Endothelial cell of umbilical vein (primary cell): ENCODE results near the gene TK2. TPM values are rescaled to one million over a fixed set of nuclear protein-coding genes. Genes with fewer than 3 reads are reported as not detected.

Source experiments
- BruUV-seq: library from RNA; stranded (reverse); fragments of 400-500 nt; replicated peaks from 2 replicates; lab custom pipeline; 2021; lab: Mats Ljungman, UMichigan
- CTCF ChIA-PET: fragments of 300-600, 350-600 bp; sonication (Branson Sonifier 250); formaldehyde crosslinking; loops from one replicate; lab custom pipeline; 2021; ENCODE audit warnings: antibody characterized with exemption, inconsistent platforms; lab: Charles Lee
- POLR2A ChIA-PET: fragments of 300-600, 350-600 bp; sonication (Branson Sonifier 250); formaldehyde crosslinking; loops from one replicate; lab custom pipeline; 2021; ENCODE audit warnings: antibody characterized with exemption, inconsistent platforms; lab: Charles Lee
- DNase-seq: peaks from one replicate; pipeline ENCODE4 v3.0.0-alpha.2; 2011; ENCODE audit warnings: low read depth, low spot score
- FAIRE-seq: peaks from 2 replicates; lab custom pipeline; 2011; peaks lifted over from hg19 to GRCh38; lab: Jason Lieb, UNC
- H2AFZ ChIP-seq: 2 replicates; pipeline ENCODE4 v1.6.0; 2012; ENCODE audit warnings: low read depth, low read length, control low read depth, inconsistent platforms
- H3K27ac ChIP-seq: 2 replicates; pipeline ENCODE4 v1.5.1; 2011; ENCODE audit warnings: low read depth, mild to moderate bottlenecking, control low read depth, low read length, moderate library complexity; ENCODE audit not compliant: insufficient read depth
- H3K27me3 ChIP-seq, 2 experiments: 2 replicates each; pipeline versions ENCODE4 v1.6.0 to v1.6.1; 2011; ENCODE audit warnings: low read length in 2 of 2, mixed read lengths in 1 of 2; ENCODE audit not compliant: control insufficient read depth in 2 of 2, insufficient read depth in 2 of 2
- H3K36me3 ChIP-seq, 2 experiments: 2 replicates in 1 of 2; 3 replicates in 1 of 2; pipeline ENCODE4 v1.5.1; 2011; ENCODE audit warnings: low read length in 2 of 2, mild to moderate bottlenecking in 1 of 2, moderate library complexity in 1 of 2; ENCODE audit not compliant: control insufficient read depth in 2 of 2, insufficient read depth in 2 of 2; ENCODE audit errors: extremely low read depth in 1 of 2
- H3K4me1 ChIP-seq: 3 replicates; pipeline ENCODE4 v1.5.1; 2011; ENCODE audit warnings: mild to moderate bottlenecking, low read length; ENCODE audit not compliant: control insufficient read depth, insufficient read depth; ENCODE audit errors: extremely low read depth
- H3K4me2 ChIP-seq: 2 replicates; pipeline ENCODE4 v1.6.1; 2011; ENCODE audit warnings: low read length, control low read depth, mixed read lengths; ENCODE audit not compliant: insufficient read depth
- H3K4me3 ChIP-seq, 3 experiments: fragments of 200-600 bp in 1 of 3; sonication (generic), shearing (Covaris generic) in 1 of 3; replicated peaks in 1 of 3; 2 replicates each; pipeline ENCODE4 v1.5.1; 2011 to 2016; ENCODE audit warnings: control low read depth in 3 of 3, low read length in 3 of 3, mild to moderate bottlenecking in 2 of 3, inconsistent platforms in 1 of 3, low read depth in 1 of 3, moderate library complexity in 1 of 3; ENCODE audit not compliant: insufficient read depth in 1 of 3
- H3K79me2 ChIP-seq: 2 replicates; pipeline ENCODE4 v1.6.0; 2012; ENCODE audit warnings: low read length, inconsistent platforms; ENCODE audit not compliant: control insufficient read depth, insufficient read depth
- H3K9ac ChIP-seq: replicated peaks from 2 replicates; pipeline ENCODE3; 2011; ENCODE audit warnings: low read length, control low read depth; ENCODE audit not compliant: insufficient read depth; ENCODE audit errors: extremely low read depth
- H3K9me1 ChIP-seq: replicated peaks from 3 replicates; pipeline ENCODE4 v1.6.0; 2011; ENCODE audit warnings: mild to moderate bottlenecking, low read length; ENCODE audit not compliant: control insufficient read depth, insufficient read depth; ENCODE audit errors: extremely low read depth
- H3K9me3 ChIP-seq: replicated peaks from 2 replicates; pipeline ENCODE4 v1.5.1; 2012; ENCODE audit warnings: low read length, inconsistent platforms; ENCODE audit not compliant: control insufficient read depth, insufficient read depth
- H4K20me1 ChIP-seq: replicated peaks from 2 replicates; pipeline ENCODE3; 2011; ENCODE audit warnings: mild to moderate bottlenecking, low read length; ENCODE audit not compliant: control insufficient read depth, insufficient read depth; ENCODE audit errors: extremely low read depth
- GATA2 ChIP-seq: IDR thresholded peaks from 2 replicates; pipeline ENCODE4 v1.7.0; 2011; ENCODE audit warnings: low read depth, mild to moderate bottlenecking, moderate library complexity, mixed read lengths, low read length; ENCODE audit not compliant: insufficient read length, insufficient read depth
- dilution Hi-C: fragments of 300-500 bp; cut with MboI; formaldehyde crosslinking; loops from one replicate; pipeline ENCODE4 v1.15.0; 2019; ENCODE audit warnings: low sequenced_read_pairs; ENCODE audit not compliant: extremely low pct_ligation_motif_present
- intact Hi-C: fragments of 100-400 bp; cut with micrococcal nuclease; formaldehyde crosslinking; loops from one replicate; pipeline ENCODE4 v1.10.0; 2022
- polyA plus RNA-seq, 4 experiments: library from polyadenylated mRNA; depleted of rRNA in 3 of 4; stranded (reverse) in 3 of 4; unstranded in 1 of 4; fragments of >200 nt; gene quantifications; 2 replicates each; pipeline versions ENCODE4 v1.2.1 to v1.2.3, GENCODE V29; 2011 to 2012; ENCODE audit warnings: missing spikeins in 1 of 4
- total RNA-seq: library from RNA; stranded (reverse); gene quantifications from 2 replicates; pipeline ENCODE4 v1.2.3, GENCODE V29; 2021
- TF ChIP-seq, protein P1 (sequence below), 2 donors: IDR thresholded peaks; 1 replicate in 1 of 2; 2 replicates in 1 of 2; pipeline ENCODE4 v1.5.1; 2011; ENCODE audit warnings: low read length in 2 of 2, mild to moderate bottlenecking in 2 of 2, moderate library complexity in 2 of 2, control low read depth in 1 of 2, inconsistent platforms in 1 of 2, low read depth in 1 of 2; ENCODE audit not compliant: insufficient read depth in 1 of 2; ENCODE audit errors: extremely low read depth in 1 of 2

Gene TK2
- total and polyA plus RNA-seq, 2 donors (not counting 3 experiments of a cell fraction or from before 2014, with no cell fraction given) = 12.1 to 25.2 TPM

- H3K9me1 ChIP-seq = no peaks in the 10 kb centered on the region
Observed at GRCh38 chr16:66588981-66589713, 39.2 kb upstream of the TK2 start.

More at GRCh38 chr16:66588981-66589713, 39.2 kb upstream of the TK2 start:
- Histone ChIP-seq H3K9me3 (no peaks in the 10 kb centered on the region), H3K4me1 (peaks cover 7% of the 10 kb centered on the region), H3K4me2 (no peak overlapping the region), H4K20me1 (no peaks in the 10 kb centered on the region), H3K36me3 (no peaks in the 10 kb centered on the region), H3K79me2 (no peaks in the 10 kb centered on the region), H3K4me3 (no peak overlapping the region), H3K27ac (no peak overlapping the region), H3K27me3 (no peaks in the 10 kb centered on the region), H3K9ac (no peak overlapping the region), H2AFZ (no peak overlapping the region)
- BruUV-seq = no TSS peak
- ChIA-PET CTCF (interaction anchor here (0.5 to 2.3 kb wide), 25 partner anchors 8 to 247 kb away, joined by 3 to 24 read pairs (median 4); partner anchors contain the start of genes CMTM2 and CMTM3), POLR2A (no interaction called here)
- DNase-seq = peak; percentile 45
- TF ChIP-seq, protein P1, sequence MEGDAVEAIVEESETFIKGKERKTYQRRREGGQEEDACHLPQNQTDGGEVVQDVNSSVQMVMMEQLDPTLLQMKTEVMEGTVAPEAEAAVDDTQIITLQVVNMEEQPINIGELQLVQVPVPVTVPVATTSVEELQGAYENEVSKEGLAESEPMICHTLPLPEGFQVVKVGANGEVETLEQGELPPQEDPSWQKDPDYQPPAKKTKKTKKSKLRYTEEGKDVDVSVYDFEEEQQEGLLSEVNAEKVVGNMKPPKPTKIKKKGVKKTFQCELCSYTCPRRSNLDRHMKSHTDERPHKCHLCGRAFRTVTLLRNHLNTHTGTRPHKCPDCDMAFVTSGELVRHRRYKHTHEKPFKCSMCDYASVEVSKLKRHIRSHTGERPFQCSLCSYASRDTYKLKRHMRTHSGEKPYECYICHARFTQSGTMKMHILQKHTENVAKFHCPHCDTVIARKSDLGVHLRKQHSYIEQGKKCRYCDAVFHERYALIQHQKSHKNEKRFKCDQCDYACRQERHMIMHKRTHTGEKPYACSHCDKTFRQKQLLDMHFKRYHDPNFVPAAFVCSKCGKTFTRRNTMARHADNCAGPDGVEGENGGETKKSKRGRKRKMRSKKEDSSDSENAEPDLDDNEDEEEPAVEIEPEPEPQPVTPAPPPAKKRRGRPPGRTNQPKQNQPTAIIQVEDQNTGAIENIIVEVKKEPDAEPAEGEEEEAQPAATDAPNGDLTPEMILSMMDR (IDR thresholded peaks at IDR 0.05; ENCODE audit: extremely low read depth in 1 of 2, insufficient read depth in 1 of 2, low read depth in 1 of 2, low read length in 2 of 2) = peak; percentile 62 to 76
- TF ChIP-seq GATA2 = no peak
- intact Hi-C loops = loop anchor here (1.0 to 5.0 kb wide), 4 partner anchors 36 to 182 kb away; partner anchors contain the start of gene CKLF
- FAIRE-seq = peak; percentile 21
- dilution Hi-C loops = no loop called here
